GM12878 (cell line): ENCODE data around the gene NAA25. TPM values are rescaled to one million over a fixed set of nuclear protein-coding genes. Genes with fewer than 3 reads are reported as not detected.
A peak's percentile ranks its signal among the peaks of the same experiment; 100 is the strongest.

ENCODE experiments used
- ATAC-seq: fragments of 200-7000 bp; cut with Tn5 transposase; 3 replicates; pipeline ENCODE4 v1.9.1; 2020; ENCODE audit warnings: mild to moderate bottlenecking, moderate library complexity
- BruUV-seq: library from RNA; stranded (reverse); fragments of 400-500 nt; replicated peaks from 2 replicates; lab custom pipeline; 2021; lab: Mats Ljungman, UMichigan
- CTCF ChIA-PET: fragments of 300-600 bp; sonication (Branson Sonifier 250); formaldehyde crosslinking; extraction: SDS; loops from one replicate; lab custom pipeline; 2021; ENCODE audit warnings: inconsistent platforms; lab: Yijun Ruan, JAX
- POLR2A ChIA-PET: fragments of 350-600 bp; formaldehyde crosslinking; extraction: SDS; loops from one replicate; lab custom pipeline; 2021; ENCODE audit warnings: inconsistent platforms; lab: Charles Lee
- RAD21 ChIA-PET: fragments of 300-600 bp; sonication (Branson Sonifier 250); formaldehyde crosslinking; loops from one replicate; lab custom pipeline; 2023; ENCODE audit warnings: antibody characterized with exemption; ENCODE audit not compliant: unreplicated experiment; lab: Charles Lee
- SMC1A ChIA-PET: fragments of 300-600 bp; sonication (Branson Sonifier 250); formaldehyde crosslinking; loops from one replicate; lab custom pipeline; 2023; ENCODE audit not compliant: unreplicated experiment, uncharacterized antibody; lab: Charles Lee
- DNase-seq: peaks from one replicate; pipeline ENCODE4 v3.0.0-alpha.2; 2011; ENCODE audit warnings: low read depth, low spot score
- FAIRE-seq: peaks from 3 replicates; lab custom pipeline; 2011; peaks lifted over from hg19 to GRCh38; lab: Jason Lieb, UNC
- H2AFZ ChIP-seq: 2 replicates; pipeline ENCODE4 v1.6.0; 2011; ENCODE audit warnings: low read depth, low read length, control low read depth; ENCODE audit not compliant: control insufficient read depth
- H3K27ac ChIP-seq: 2 replicates; pipeline ENCODE4 v1.5.1; 2011; ENCODE audit warnings: control low read depth; ENCODE audit not compliant: control insufficient read depth, insufficient read depth
- H3K27me3 ChIP-seq, 2 experiments: replicated peaks in 1 of 2; 2 replicates each; pipeline versions ENCODE4 v1.6.0 to v1.6.1; 2011; ENCODE audit warnings: low read length in 1 of 2; ENCODE audit not compliant: control insufficient read depth in 2 of 2, insufficient read depth in 2 of 2
- H3K36me3 ChIP-seq, 2 experiments: 2 replicates each; pipeline ENCODE4 v1.5.1; 2011; ENCODE audit warnings: low read length in 1 of 2; ENCODE audit not compliant: control insufficient read depth in 2 of 2, insufficient read depth in 2 of 2
- H3K4me1 ChIP-seq: 2 replicates; pipeline ENCODE4 v1.6.1; 2011; ENCODE audit warnings: mild to moderate bottlenecking, low read length, moderate library complexity, mixed read lengths; ENCODE audit not compliant: control insufficient read depth, insufficient read depth
- H3K4me2 ChIP-seq: 2 replicates; pipeline ENCODE4 v1.6.0; 2011; ENCODE audit warnings: control low read depth; ENCODE audit not compliant: control insufficient read depth, insufficient read depth
- H3K4me3 ChIP-seq: fragments of 200-600 bp; sonication (generic); 2 replicates; pipeline ENCODE4 v1.5.1; 2016
- H3K79me2 ChIP-seq: 2 replicates; pipeline ENCODE4 v1.6.0; 2011; ENCODE audit warnings: low read length; ENCODE audit not compliant: control insufficient read depth, insufficient read depth
- H3K9ac ChIP-seq: 2 replicates; pipeline ENCODE4 v1.8.0; 2011; ENCODE audit warnings: low read length, control low read depth, mixed read lengths; ENCODE audit not compliant: control insufficient read depth, insufficient read depth
- H3K9me3 ChIP-seq: replicated peaks from 3 replicates; pipeline ENCODE4 v1.5.1; 2011; ENCODE audit warnings: mild to moderate bottlenecking, low read length; ENCODE audit not compliant: control insufficient read depth, insufficient read depth
- H4K20me1 ChIP-seq: 2 replicates; pipeline ENCODE4 v1.6.0; 2011; ENCODE audit not compliant: control insufficient read depth, insufficient read depth
- BCL11A ChIP-seq: IDR thresholded peaks from 2 replicates; pipeline ENCODE4 v1.6.1; 2011; ENCODE audit warnings: low read depth, low read length
- MTA2 ChIP-seq: fragments of 450-650 bp; IDR thresholded peaks from 2 replicates; pipeline ENCODE4 v1.6.1; 2016; ENCODE audit warnings: low read depth, mild to moderate bottlenecking, moderate library complexity
- POLR2AphosphoS2 ChIP-seq: IDR thresholded peaks from 2 replicates; pipeline ENCODE4 v1.6.1; 2011; ENCODE audit warnings: low read depth, mild to moderate bottlenecking, low read length, improper control_type of control experiment, moderate library complexity
- RCOR1 ChIP-seq: conservative IDR thresholded peaks from 2 replicates; pipeline ENCODE4 v1.6.1; 2012; ENCODE audit warnings: low read depth, low read length, improper control_type of control experiment
- WGBS: methylation state at CpG from one replicate; pipeline ENCODE4 v1.1.6; 2016; ENCODE audit warnings: low lambda C conversion rate; ENCODE audit not compliant: insufficient replicate concordance, insufficient coverage; ENCODE audit errors: missing lambda C conversion rate; 5-methylcytosine and 5-hydroxymethylcytosine counted together
- in situ Hi-C: fragments of 300-500 bp; cut with MboI; formaldehyde crosslinking; loops from 9 replicates; pipeline ENCODE4 v1.14.3; 2018; ENCODE audit warnings: mixed read lengths
- intact Hi-C: fragments of 100-400 bp; cut with micrococcal nuclease; formaldehyde crosslinking; loops from one replicate; pipeline ENCODE4 v1.14.2; 2022; ENCODE audit not compliant: unreplicated experiment
- polyA plus RNA-seq, 11 experiments: library from polyadenylated mRNA; depleted of rRNA in 4 of 11; unstranded in 6 of 11; stranded (reverse) in 5 of 11; fragments of >200 nt; fragmentation: Nextera tagmentation in 4 of 11; fragmentation: Illumina TruSeq in 1 of 11; extraction: Ambion mirVana in 4 of 11; extraction: Trizol in 1 of 11; gene quantifications; 1 replicate in 1 of 11; 2 replicates in 10 of 11; pipeline versions ENCODE4 v1.2.1 to v1.2.3, GENCODE V29; 2011 to 2016; ENCODE audit warnings: inconsistent platforms in 2 of 11, missing spikeins in 2 of 11, low read depth in 1 of 11
- total RNA-seq, 4 experiments: library from RNA; depleted of rRNA in 3 of 4; stranded (reverse); fragments of >200 nt in 3 of 4; fragmentation: Illumina TruSeq in 1 of 4; extraction: Trizol in 1 of 4; gene quantifications; 2 replicates each; pipeline versions ENCODE4 v1.2.1 to v1.2.3, GENCODE V29; 2013 to 2021
- TF ChIP-seq, protein P1 (sequence below): IDR thresholded peaks from 2 replicates; pipeline ENCODE4 v1.6.1; 2011; ENCODE audit warnings: borderline replicate concordance, low read depth, mild to moderate bottlenecking, moderate library complexity, mixed read lengths, low read length; ENCODE audit not compliant: insufficient read depth; ENCODE audit errors: extremely low read length

The NAA25 gene
- total and polyA plus RNA-seq, 10 of the 15 experiments (the other 5 are each of a cell fraction or from before 2014, with no cell fraction given) = 15.0 to 39.2 (median 29.4) TPM

GRCh38 chr12:112029301-112029700, 79.3 kb downstream of the NAA25 start:
- Histone ChIP-seq H3K79me2 (no peaks in the 10 kb centered on the region), H3K4me2 (no peak overlapping the region), H3K36me3 (peaks cover 3 to 31% of the 10 kb centered on the region in 2 experiments), H2AFZ (no peak overlapping the region), H3K27me3 (no peaks in the 10 kb centered on the region), H3K27ac (no peak overlapping the region), H4K20me1 (no peaks in the 10 kb centered on the region), H3K4me3 (no peak overlapping the region), H3K9ac (no peak overlapping the region), H3K9me3 (no peaks in the 10 kb centered on the region), H3K4me1 (peaks cover 6% of the 10 kb centered on the region)
- POLR2A ChIA-PET = interaction anchor here (1.2 kb wide), 1 partner anchor 19 kb away, joined by 5 read pairs; no protein-coding TSS in a partner anchor
- BruUV-seq = no TSS peak
- DNase-seq (no peak), FAIRE-seq (no peak), ATAC-seq (no peak)
- RAD21 ChIA-PET = interaction anchor here (1.3 kb wide), 1 partner anchor 23 kb away, joined by 7 read pairs; no protein-coding TSS in a partner anchor
- SMC1A ChIA-PET = interaction anchor here (1.1 to 1.7 kb wide), 2 partner anchors 13 to 110 kb away, joined by 3 to 4 read pairs; no protein-coding TSS in a partner anchor
- 83% methylated on average over 2 of the region's 2 CpGs for WGBS
- TF ChIP-seq MTA2 = no peak
- no peak for TF ChIP-seq RCOR1
- no peak for TF ChIP-seq BCL11A
- intact Hi-C loops (loop anchor here (5.0 kb wide), 1 partner anchor 82 kb away; no protein-coding TSS in a partner anchor), in situ Hi-C loops (no loop called here)
- CTCF ChIA-PET = interaction anchor here (0.6 to 2.0 kb wide), 4 partner anchors 12 to 26 kb away, joined by 3 to 8 read pairs (median 4); partner anchors contain the start of gene ERP29

GRCh38 chr12:112025808-112026375, 82.7 kb downstream of the NAA25 start:
- SMC1A ChIA-PET = interaction anchor here (1.7 kb wide), 1 partner anchor 81 kb away, joined by 5 read pairs; no protein-coding TSS in a partner anchor
- peaks cover 3% of the 10 kb centered on the region for H3K79me2 ChIP-seq
- peak; percentile 38 for FAIRE-seq
- RAD21 ChIA-PET = no interaction called here
- H2AFZ ChIP-seq = no peak overlapping the region
- in situ Hi-C loops = no loop called here
- H3K4me1 ChIP-seq = peaks cover 6% of the 10 kb centered on the region
- 26% methylated on average over 4 of the region's 4 CpGs for WGBS
- 0 out of 2 replicates have a peak, but pooled peaks have one; percentile 20 for TF ChIP-seq POLR2AphosphoS2
- TF ChIP-seq, protein P1, sequence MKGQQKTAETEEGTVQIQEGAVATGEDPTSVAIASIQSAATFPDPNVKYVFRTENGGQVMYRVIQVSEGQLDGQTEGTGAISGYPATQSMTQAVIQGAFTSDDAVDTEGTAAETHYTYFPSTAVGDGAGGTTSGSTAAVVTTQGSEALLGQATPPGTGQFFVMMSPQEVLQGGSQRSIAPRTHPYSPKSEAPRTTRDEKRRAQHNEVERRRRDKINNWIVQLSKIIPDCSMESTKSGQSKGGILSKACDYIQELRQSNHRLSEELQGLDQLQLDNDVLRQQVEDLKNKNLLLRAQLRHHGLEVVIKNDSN = no peak
- TF ChIP-seq, all 136 proteins: peak for 1
- DNase-seq = no peak
- Histone ChIP-seq H3K9me3 (no peaks in the 10 kb centered on the region), H4K20me1 (peaks cover 9% of the 10 kb centered on the region; the same call in 1 of the 2 replicates), H3K9ac (no peak overlapping the region; the same call in 1 of the 2 replicates), H3K36me3 (peaks cover 9 to 34% of the 10 kb centered on the region in 2 experiments), H3K4me3 (no peak overlapping the region), H3K27ac (no peak overlapping the region; the same call in 1 of the 2 replicates), H3K4me2 (no peak overlapping the region), H3K27me3 (no peaks in the 10 kb centered on the region)
- BruUV-seq = no TSS peak
- CTCF ChIA-PET = interaction anchor here (1.5 to 1.6 kb wide), 2 partner anchors 11 to 13 kb away, joined by 3 to 5 read pairs; partner anchors contain the start of genes ERP29 and TMEM116
- peak; percentile 60 for ATAC-seq
- intact Hi-C loops = loop anchor here (5.0 kb wide), 1 partner anchor 79 kb away; no protein-coding TSS in a partner anchor
- POLR2A ChIA-PET = interaction anchor here (1.6 kb wide), 1 partner anchor 10 kb away, joined by 4 read pairs; no protein-coding TSS in a partner anchor
